HepG2 (cell line): Measurements from ENCODE around the gene VAT1L. TPM values are rescaled to one million over a fixed set of nuclear protein-coding genes. Genes with fewer than 3 reads are reported as not detected.

Experiments
- ATAC-seq: fragments of 200-7000 bp; cut with Tn5 transposase; 3 replicates; pipeline ENCODE4 v1.9.1; 2020; ENCODE audit warnings: mild to moderate bottlenecking, moderate library complexity
- BruUV-seq: library from RNA; stranded (reverse); fragments of 400-500 nt; replicated peaks from 2 replicates; lab custom pipeline; 2021; lab: Mats Ljungman, UMichigan
- CTCF ChIA-PET: fragments of 300-600 bp; formaldehyde crosslinking; extraction: SDS; loops from one replicate; lab custom pipeline; 2021; ENCODE audit warnings: low total read pairs, inconsistent platforms, low intra/inter-chr PET ratio; lab: Yijun Ruan, JAX
- POLR2A ChIA-PET: fragments of 350-600 bp; sonication (Branson Sonifier 250); formaldehyde crosslinking; loops from one replicate; lab custom pipeline; 2020; ENCODE audit warnings: antibody characterized with exemption, inconsistent platforms; lab: Yijun Ruan, JAX
- DNase-seq: peaks from one replicate; pipeline ENCODE4 v3.0.0-alpha.2; 2015; ENCODE audit warnings: low spot score
- FAIRE-seq: peaks from 3 replicates; lab custom pipeline; 2011; peaks lifted over from hg19 to GRCh38; lab: Jason Lieb, UNC
- H2AFZ ChIP-seq: one replicate; pipeline ENCODE4 v1.6.1; 2011; ENCODE audit warnings: low read length, inconsistent platforms
- H3K27ac ChIP-seq: fragments of 300-600 bp; 3 replicates; pipeline ENCODE4 v1.8.0; 2011; ENCODE audit warnings: mixed run types, mild to moderate bottlenecking, mixed read lengths, low read length, inconsistent platforms; ENCODE audit not compliant: insufficient read depth; ENCODE audit errors: extremely low read length
- H3K27me3 ChIP-seq, 2 experiments: fragments of 200-600 bp in 1 of 2; 2 replicates in 1 of 2; 3 replicates in 1 of 2; pipeline versions ENCODE4 v1.6.0 to v1.8.0; 2011; ENCODE audit warnings: low read length in 2 of 2, mild to moderate bottlenecking in 2 of 2, moderate library complexity in 2 of 2, inconsistent platforms in 1 of 2; ENCODE audit not compliant: insufficient read depth in 2 of 2, control insufficient read depth in 1 of 2
- H3K36me3 ChIP-seq, 2 experiments: fragments of 200-600 bp in 1 of 2; replicated peaks in 1 of 2; 2 replicates in 1 of 2; 3 replicates in 1 of 2; pipeline versions ENCODE4 v1.5.1 to v1.8.0; 2011; ENCODE audit warnings: low read length in 2 of 2, inconsistent platforms in 1 of 2; ENCODE audit not compliant: insufficient read depth in 2 of 2, control insufficient read depth in 1 of 2
- H3K4me1 ChIP-seq: 2 replicates; pipeline ENCODE4 v1.5.1; 2012; ENCODE audit warnings: low read length, inconsistent platforms; ENCODE audit not compliant: insufficient read depth
- H3K4me2 ChIP-seq: 2 replicates; pipeline ENCODE4 v1.6.0; 2011; ENCODE audit warnings: low read depth, low read length, inconsistent platforms
- H3K4me3 ChIP-seq, 3 experiments: fragments of 200-600 bp in 1 of 3; sonication (generic), shearing (Covaris generic) in 1 of 3; replicated peaks in 1 of 3; 2 replicates each; pipeline ENCODE4 v1.5.1; 2011 to 2016; ENCODE audit warnings: low read length in 3 of 3, inconsistent platforms in 2 of 3, low read depth in 2 of 3, mild to moderate bottlenecking in 2 of 3, control low read depth in 1 of 3, mixed read lengths in 1 of 3; ENCODE audit not compliant: insufficient read depth in 1 of 3
- H3K79me2 ChIP-seq: one replicate; pipeline ENCODE4 v1.6.1; 2011; ENCODE audit warnings: low read length, inconsistent platforms; ENCODE audit not compliant: insufficient read depth
- H3K9ac ChIP-seq: 2 replicates; pipeline ENCODE4 v1.6.0; 2011; ENCODE audit warnings: mild to moderate bottlenecking, low read depth, low read length, inconsistent platforms; ENCODE audit not compliant: insufficient read depth
- H3K9me3 ChIP-seq: 2 replicates; pipeline ENCODE4 v1.5.1; 2012; ENCODE audit warnings: mild to moderate bottlenecking, low read length
- H4K20me1 ChIP-seq: 2 replicates; pipeline ENCODE4 v1.6.0; 2011; ENCODE audit warnings: inconsistent platforms, mild to moderate bottlenecking, low read length, moderate library complexity; ENCODE audit not compliant: insufficient read depth
- ATF3 ChIP-seq: sonication (generic); formaldehyde crosslinking; IDR thresholded peaks from 2 replicates; pipeline ENCODE4 v1.4.0; 2020; ENCODE audit warnings: missing genetic modification reagents
- HNRNPL ChIP-seq: fragments of 200-400 bp; formaldehyde crosslinking; IDR thresholded peaks from 2 replicates; pipeline ENCODE4 v1.6.1; 2017; ENCODE audit warnings: mild to moderate bottlenecking, low read depth, low read length
- KDM6A ChIP-seq: IDR thresholded peaks from 2 replicates; pipeline ENCODE4 v1.6.1; 2016; ENCODE audit warnings: low read depth
- MZF1 ChIP-seq: sonication (generic); formaldehyde crosslinking; IDR thresholded peaks from 2 replicates; pipeline ENCODE4 v1.8.1; 2023; ENCODE audit warnings: mild to moderate bottlenecking, missing genetic modification reagents, borderline replicate concordance
- NFIB ChIP-seq: sonication (generic); formaldehyde crosslinking; IDR thresholded peaks from 2 replicates; pipeline ENCODE4 v1.9.0; 2021; ENCODE audit warnings: missing genetic modification reagents, mild to moderate bottlenecking, borderline replicate concordance
- NFKBIZ ChIP-seq: IDR thresholded peaks from 2 replicates; pipeline ENCODE4 v1.6.1; 2018; ENCODE audit warnings: missing genetic modification reagents, missing compliant biosample characterization
- RFX1 ChIP-seq: fragments of 450-650 bp; IDR thresholded peaks from 2 replicates; pipeline ENCODE4 v1.6.1; 2017
- SRF ChIP-seq: IDR thresholded peaks from 2 replicates; pipeline ENCODE4 v1.6.1; 2011; ENCODE audit warnings: mild to moderate bottlenecking, low read depth, low read length, moderate library complexity
- STAG1 ChIP-seq: sonication (generic); formaldehyde crosslinking; IDR thresholded peaks from 2 replicates; pipeline ENCODE4 v1.4.0; 2020; ENCODE audit warnings: missing genetic modification reagents
- TBP ChIP-seq: sonication (generic); formaldehyde crosslinking; IDR thresholded peaks from 2 replicates; pipeline ENCODE4 v1.5.0; 2020; ENCODE audit warnings: missing genetic modification reagents
- TEAD3 ChIP-seq: optimal IDR thresholded peaks from 2 replicates; pipeline ENCODE3; 2016; ENCODE audit warnings: borderline replicate concordance
- ZBTB10 ChIP-seq: sonication (generic); formaldehyde crosslinking; IDR thresholded peaks from 2 replicates; pipeline ENCODE4 v1.4.0; 2020; ENCODE audit warnings: missing genetic modification reagents, borderline replicate concordance
- ZBTB26 ChIP-seq: IDR thresholded peaks from 2 replicates; pipeline ENCODE4 v1.6.1; 2016; ENCODE audit warnings: missing compliant biosample characterization, missing genetic modification reagents, borderline replicate concordance
- ZKSCAN1 ChIP-seq: fragments of 150-350 bp; IDR thresholded peaks from 2 replicates; pipeline ENCODE4 v1.6.1; 2014; ENCODE audit warnings: low read length
- ZNF329 ChIP-seq: sonication (generic); formaldehyde crosslinking; IDR thresholded peaks from 2 replicates; pipeline ENCODE4 v1.9.0; 2021; ENCODE audit warnings: low read depth, mild to moderate bottlenecking, missing genetic modification reagents
- ZNF335 ChIP-seq: sonication (generic); formaldehyde crosslinking; IDR thresholded peaks from 2 replicates; pipeline ENCODE4 v1.4.0; 2020; ENCODE audit warnings: missing genetic modification reagents
- ZNF441 ChIP-seq: sonication (generic); formaldehyde crosslinking; IDR thresholded peaks from 2 replicates; pipeline ENCODE4 v1.7.0; 2021; ENCODE audit warnings: missing genetic modification reagents, borderline replicate concordance
- ZNF556 ChIP-seq: sonication (generic); formaldehyde crosslinking; IDR thresholded peaks from 2 replicates; pipeline ENCODE4 v1.4.0; 2020; ENCODE audit warnings: mild to moderate bottlenecking, missing genetic modification reagents, borderline replicate concordance
- ZNF780A ChIP-seq: sonication (generic); formaldehyde crosslinking; IDR thresholded peaks from 2 replicates; pipeline ENCODE4 v1.8.0; 2022; ENCODE audit warnings: mild to moderate bottlenecking, missing genetic modification reagents, moderate library complexity
- WGBS: methylation state at CpG from one replicate; pipeline ENCODE4 v1.1.6; 2017; ENCODE audit warnings: low lambda C conversion rate; 5-methylcytosine and 5-hydroxymethylcytosine counted together
- in situ Hi-C: cut with HindIII; loops from 2 replicates; pipeline ENCODE4 v1.10.0; 2017; ENCODE audit warnings: low pct_unique_long_range_greater_than_20kb; ENCODE audit not compliant: extremely low pct_ligation_motif_present
- intact Hi-C: fragments of 100-400 bp; cut with micrococcal nuclease; formaldehyde crosslinking; loops from one replicate; pipeline ENCODE4 v1.10.0; 2022; ENCODE audit not compliant: unreplicated experiment
- polyA plus RNA-seq, 8 experiments: library from polyadenylated mRNA; depleted of rRNA in 3 of 8; stranded (reverse) in 7 of 8; unstranded in 1 of 8; fragments of >200 nt; fragmentation: Illumina TruSeq in 4 of 8; extraction: Trizol in 4 of 8; gene quantifications; 2 replicates each; pipeline versions ENCODE4 v1.2.1 to v1.2.3, GENCODE V29; 2011 to 2016; ENCODE audit warnings: low read depth in 4 of 8, missing spikeins in 1 of 8, mixed read lengths in 1 of 8; ENCODE audit not compliant: insufficient read depth in 1 of 8
- total RNA-seq, 5 experiments: library from RNA; depleted of rRNA; stranded (reverse); fragments of >200 nt; fragmentation: Illumina TruSeq; extraction: Trizol; gene quantifications; 2 replicates each; pipeline ENCODE4 v1.2.3, GENCODE V29; 2016; ENCODE audit warnings: low read depth in 1 of 5

VAT1L gene
- total and polyA plus RNA-seq, 2 of the 13 experiments (the other 11 are each of a cell fraction or from before 2014, with no cell fraction given): not detected

- 65% methylated on average over 1 of the region's 1 CpG for WGBS
- DNase-seq (no peak), ATAC-seq (no peak), FAIRE-seq (no peak)
- ChIA-PET CTCF (no interaction called here), POLR2A (no interaction called here)
- Histone ChIP-seq H3K9ac (no peak overlapping the region), H3K27me3 (peaks cover 2 to 25% of the 10 kb centered on the region in 2 experiments; a peak in 2 of 5 replicates), H2AFZ (no peak overlapping the region), H4K20me1 (no peaks in the 10 kb centered on the region), H3K79me2 (no peaks in the 10 kb centered on the region), H3K4me3 (no peak overlapping the region), H3K27ac (no peak overlapping the region), H3K9me3 (no peaks in the 10 kb centered on the region), H3K4me2 (no peak overlapping the region), H3K4me1 (no peaks in the 10 kb centered on the region), H3K36me3 (no peaks in the 10 kb centered on the region)
- no TSS peak for BruUV-seq
- in situ Hi-C loops (no loop called here), intact Hi-C loops (no loop called here)
- TF ChIP-seq TEAD3 (no peak), ZNF335 (CRISPR knock-in tag) (no peak), HNRNPL (no peak), SRF (no peak), ZNF329 (CRISPR knock-in tag) (no peak), ZBTB26 (CRISPR knock-in tag) (no peak), ZKSCAN1 (no peak), ATF3 (no peak), TBP (no peak), ZNF780A (CRISPR knock-in tag) (no peak), NFKBIZ (CRISPR knock-in tag) (no peak), KDM6A (CRISPR knock-in tag) (no peak), NFIB (CRISPR knock-in tag) (no peak), RFX1 (no peak), STAG1 (no peak), ZBTB10 (CRISPR knock-in tag) (no peak), ZNF441 (no peak), ZNF556 (CRISPR knock-in tag) (no peak), MZF1 (CRISPR knock-in tag) (no peak)
Observed at GRCh38 chr16:77939968-77940367, 151.6 kb downstream of the VAT1L start.
